ENCODE results near the gene NIN. TPM values are rescaled to one million over a fixed set of nuclear protein-coding genes. Genes with fewer than 3 reads are reported as not detected.

The NIN gene
- total and polyA plus RNA-seq, 7 donors, result 7.3 to 47.7 (median 24.3) TPM

DNA sequence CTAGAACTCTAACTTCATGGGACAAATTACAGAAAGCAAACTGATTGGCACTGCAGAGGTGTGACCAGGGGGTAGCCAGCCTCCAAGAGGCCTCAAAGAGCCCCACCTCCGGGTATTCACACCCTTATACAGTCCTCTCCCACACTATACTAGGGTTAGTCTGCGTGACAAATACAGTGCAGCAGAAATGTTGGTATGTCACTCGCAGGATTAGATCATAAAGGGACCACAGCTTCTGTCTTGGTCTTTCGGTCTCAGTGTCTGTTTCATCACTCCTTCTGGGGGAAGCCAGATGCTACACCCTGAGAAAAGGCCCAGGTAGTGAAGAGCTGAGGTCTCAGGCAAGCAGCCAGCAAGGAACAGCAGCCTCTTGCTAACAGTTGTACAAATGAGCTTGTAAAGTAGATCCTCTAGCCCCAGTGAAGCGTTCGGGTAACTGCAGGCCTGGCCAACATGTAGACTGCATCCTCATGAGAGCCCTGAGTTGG, 94.0 kb downstream of the NIN start:
- Histone ChIP-seq H3K27ac (no peak overlapping the region), H3K4me1 (peaks cover 38% of the 10 kb centered on the region), H3K36me3 (ENCODE audit: insufficient read depth in 1 of 2, low read depth in 1 of 2) (peaks cover 0 to 82% of the 10 kb centered on the region in 2 donors), H3K4me3 (no peak overlapping the region), H3K27me3 (ENCODE audit: insufficient read depth in 3 of 3, low read length in 2 of 3) (no peaks in the 10 kb centered on the region), H3K9me3 (no peaks in the 10 kb centered on the region)
- TF ChIP-seq CTCF (IDR thresholded peaks at IDR 0.05), result no peak
- DNase-seq (no peak), ATAC-seq (no peak)
- WGBS, 3 donors, result 73 to 88% (median 78%) methylated on average over 6 of the region's 6 CpGs
- intact Hi-C loops (cut with DNase I), result no loop called here

DNA sequence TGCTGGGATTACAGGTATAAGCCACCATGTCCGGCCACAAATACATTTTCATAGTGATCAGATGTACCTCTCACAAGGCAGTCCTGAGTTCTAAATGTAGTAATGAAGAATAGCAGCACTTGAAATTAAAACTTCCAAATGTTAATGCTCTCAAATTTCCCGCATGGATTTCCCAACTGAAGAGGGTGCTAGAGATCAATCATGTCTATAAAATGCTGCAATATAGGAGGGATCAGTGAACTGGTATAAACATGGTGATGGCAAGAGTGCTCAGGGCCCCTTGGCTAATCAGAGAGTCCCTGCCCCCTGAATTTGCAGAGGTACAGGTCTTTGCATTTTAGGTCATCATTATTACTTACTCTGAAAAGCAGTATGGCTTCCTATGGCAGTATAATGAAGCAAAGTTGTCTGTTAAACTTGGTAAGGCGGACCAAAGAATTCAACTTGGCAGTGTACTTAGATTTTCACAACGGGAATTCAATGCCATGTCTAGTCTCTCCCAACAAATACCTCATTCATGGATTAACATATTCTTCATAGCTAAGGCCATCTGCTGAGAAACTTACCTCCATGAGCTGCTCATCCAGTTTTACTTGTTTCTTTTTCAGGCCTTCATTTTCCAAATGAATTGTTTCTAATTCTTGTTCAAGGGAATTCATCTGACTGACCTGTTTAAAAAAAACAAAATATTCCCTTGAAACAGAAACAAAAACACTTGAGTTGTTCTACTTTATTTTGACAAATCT, 95.8 kb downstream of the NIN start:
- peaks cover 23% of the 10 kb centered on the region for H3K4me1 ChIP-seq
- H3K36me3 ChIP-seq (ENCODE audit: insufficient read depth in 1 of 2, low read depth in 1 of 2), result peaks cover 0 to 91% of the 10 kb centered on the region in 2 donors
- H3K9me3 ChIP-seq, result no peaks in the 10 kb centered on the region
- ATAC-seq, result no peak
- 34 to 59% (median 47%) methylated on average over 4 of the region's 4 CpGs for WGBS, 3 donors
- DNase-seq, result no peak
- no peak for TF ChIP-seq CTCF (IDR thresholded peaks at IDR 0.05)
- H3K4me3 ChIP-seq, result no peak overlapping the region
- no peaks in the 10 kb centered on the region for H3K27me3 ChIP-seq (ENCODE audit: insufficient read depth in 3 of 3, low read length in 2 of 3)
- intact Hi-C loops (cut with DNase I), result no loop called here
- H3K27ac ChIP-seq, result peak overlapping the region; percentile 10

GRCh38 chr14:50733494-50733893, 97.5 kb downstream of the NIN start:
- DNase-seq (no peak), ATAC-seq (no peak)
- Histone ChIP-seq H3K9me3 (no peaks in the 10 kb centered on the region), H3K4me3 (no peak overlapping the region), H3K4me1 (peaks cover 7% of the 10 kb centered on the region), H3K36me3 (ENCODE audit: insufficient read depth in 1 of 2, low read depth in 1 of 2) (peaks cover 5 to 100% of the 10 kb centered on the region in 2 donors), H3K27me3 (ENCODE audit: insufficient read depth in 3 of 3, low read length in 2 of 3) (no peaks in the 10 kb centered on the region), H3K27ac (no peak overlapping the region)
- TF ChIP-seq CTCF (IDR thresholded peaks at IDR 0.05), result no peak
- 94 to 95% (median 95%) methylated on average over 2 of the region's 2 CpGs for WGBS, 3 donors
- intact Hi-C loops (cut with DNase I), result no loop called here

GRCh38 chr14:50728836-50729235, 102.1 kb downstream of the NIN start:
- Histone ChIP-seq H3K4me1 (no peaks in the 10 kb centered on the region), H3K9me3 (no peaks in the 10 kb centered on the region), H3K36me3 (ENCODE audit: insufficient read depth in 1 of 2, low read depth in 1 of 2) (peaks cover 14 to 100% of the 10 kb centered on the region in 2 donors), H3K4me3 (no peak overlapping the region), H3K27ac (no peak overlapping the region), H3K27me3 (ENCODE audit: insufficient read depth in 3 of 3, low read length in 2 of 3) (no peaks in the 10 kb centered on the region)
- WGBS, 3 donors, result 83 to 93% (median 84%) methylated on average over 6 of the region's 6 CpGs
- TF ChIP-seq CTCF (IDR thresholded peaks at IDR 0.05), result no peak
- DNase-seq (no peak), ATAC-seq (no peak)
- intact Hi-C loops (cut with DNase I), result loop anchor here in 1 of 2 donors (10.0 kb wide), 1 partner anchor 64 kb away; the partner anchor contains the start of gene SAV1

All from psoas muscle (tissue), 8 donors.